Tibial nerve (tissue), 4 donors: ENCODE data around the gene DNAI2.

Source experiments
- CTCF ChIP-seq, 5 experiments: fragments of 200-600 bp in 3 of 5; fragments of 450-650 bp in 2 of 5; sonication (generic) in 3 of 5; IDR thresholded peaks; one replicate each; pipeline ENCODE4 v1.5.1; 2016 to 2019; ENCODE audit warnings: antibody characterized with exemption in 5 of 5, mild to moderate bottlenecking in 3 of 5, moderate library complexity in 2 of 5
- EP300 ChIP-seq, 2 donors: sonication (generic); formaldehyde crosslinking; IDR thresholded peaks; one replicate each; pipeline ENCODE4 v1.6.1; 2017; ENCODE audit warnings: antibody characterized with exemption in 2 of 2, mild to moderate bottlenecking in 1 of 2
- POLR2A ChIP-seq, 2 donors: fragments of 450-650 bp; IDR thresholded peaks; one replicate each; pipeline ENCODE4 v1.6.1; 2017; ENCODE audit warnings: antibody characterized with exemption in 2 of 2, mild to moderate bottlenecking in 2 of 2, moderate library complexity in 2 of 2

GRCh38 chr17:74362810-74363498, 88.9 kb downstream of the DNAI2 start:
- TF ChIP-seq CTCF (IDR thresholded peaks at IDR 0.05): no peak
- TF ChIP-seq POLR2A (IDR thresholded peaks at IDR 0.05): no peak
- no peak for TF ChIP-seq EP300 (IDR thresholded peaks at IDR 0.05)
